DMS53 (cell line): ENCODE results near the gene NIT1.
"Not testable (repeated sequence)": the region's sequence is repeated elsewhere in the genome, so short reads cannot be mapped to it uniquely, and the experiment has no call there.

Experiments used
- DNase-seq: peaks from one replicate; lab custom pipeline; 2025; lab: John Stamatoyannopoulos, UW

NIT1 gene

GRCh38 chr1:161113915-161114314 is 4.0 kb upstream of the NIT1 start:
- no peak for DNase-seq

- no peak for DNase-seq
These were observed 3.3 kb upstream of the NIT1 start for GRCh38 chr1:161114556-161114955.

GRCh38 chr1:161115132-161115711 is 2.7 kb upstream of the NIT1 start:
- peak; percentile 71 for DNase-seq

- not testable (repeated sequence) for DNase-seq
These were observed 1.9 kb upstream of the NIT1 start for GRCh38 chr1:161115961-161116360.

- peak; percentile 46 for DNase-seq
These were observed 1.4 kb downstream of the NIT1 start for GRCh38 chr1:161119092-161119903.

GRCh38 chr1:161121042-161121650 is 3.2 kb downstream of the NIT1 start:
- DNase-seq = no peak

GRCh38 chr1:161121834-161122233 is 3.9 kb downstream of the NIT1 start:
- no peak for DNase-seq

GRCh38 chr1:161122967-161123366 is 5.1 kb downstream of the NIT1 start:
- DNase-seq = no peak

- no peak for DNase-seq
These were observed 9.7 kb downstream of the NIT1 start for GRCh38 chr1:161127649-161128048.

GRCh38 chr1:161128591-161129420 is 10.9 kb downstream of the NIT1 start:
- no peak for DNase-seq

GRCh38 chr1:161130266-161130665 is 12.4 kb downstream of the NIT1 start:
- no peak for DNase-seq

GRCh38 chr1:161131523-161132409 is 13.9 kb downstream of the NIT1 start:
- DNase-seq = peak; percentile 34

GRCh38 chr1:161132410-161133219 is 14.7 kb downstream of the NIT1 start, which contains the start of gene DEDD:
Gene DEDD (minus strand): TSS chr1:161132667. CDS start chr1:161124462, 8,205 bp downstream.
- peak; percentile 98 for DNase-seq

- DNase-seq = peak; percentile 63
These were observed 15.4 kb downstream of the NIT1 start for GRCh38 chr1:161133220-161133740.

- no peak for DNase-seq
These were observed 20.0 kb downstream of the NIT1 start for GRCh38 chr1:161137881-161138280.

- no peak for DNase-seq
These were observed 20.5 kb downstream of the NIT1 start for GRCh38 chr1:161138431-161138830.

- peak; percentile 68 for DNase-seq
These were observed 21.9 kb downstream of the NIT1 start for GRCh38 chr1:161139766-161140165.

GRCh38 chr1:161140755-161141400 is 23.0 kb downstream of the NIT1 start:
- no peak for DNase-seq

GRCh38 chr1:161145832-161146231 is 27.9 kb downstream of the NIT1 start:
- DNase-seq = no peak

GRCh38 chr1:161153176-161153575 is 35.3 kb downstream of the NIT1 start:
- no peak for DNase-seq
